Measurements from ENCODE around the gene LRP8.
A peak's percentile ranks its signal among the peaks of the same experiment; 100 is the strongest.

LRP8 gene

DNA sequence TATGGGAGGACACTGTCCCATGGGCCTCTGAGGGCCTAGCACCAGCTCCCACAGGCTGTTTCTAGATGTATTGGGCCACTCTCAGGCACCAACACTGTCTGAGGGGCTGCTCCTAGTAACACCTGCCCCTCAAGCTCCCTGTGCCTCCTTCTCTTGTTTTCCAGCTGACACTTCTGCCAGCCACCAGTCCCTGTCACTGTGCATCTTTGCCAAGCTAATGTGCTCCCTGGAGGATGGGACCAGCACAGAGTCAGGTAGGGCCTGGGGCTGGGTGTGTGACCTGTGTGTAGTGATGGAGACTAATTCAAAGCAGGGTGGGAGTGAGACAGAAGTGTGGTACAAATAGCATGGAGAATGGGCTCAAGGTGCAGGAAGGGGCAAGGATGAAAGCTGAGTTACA, 60.1 kb downstream of the LRP8 start:
- POLR2A ChIA-PET (ENCODE audit: low non-redundant PET) = no interaction called here
- CTCF ChIA-PET = interaction anchor here (2.4 kb wide), 1 partner anchor 126 kb away, joined by 25 read pairs; no protein-coding TSS in a partner anchor
- no peak overlapping the region for H3K27ac ChIP-seq
- TF ChIP-seq, protein P1, sequence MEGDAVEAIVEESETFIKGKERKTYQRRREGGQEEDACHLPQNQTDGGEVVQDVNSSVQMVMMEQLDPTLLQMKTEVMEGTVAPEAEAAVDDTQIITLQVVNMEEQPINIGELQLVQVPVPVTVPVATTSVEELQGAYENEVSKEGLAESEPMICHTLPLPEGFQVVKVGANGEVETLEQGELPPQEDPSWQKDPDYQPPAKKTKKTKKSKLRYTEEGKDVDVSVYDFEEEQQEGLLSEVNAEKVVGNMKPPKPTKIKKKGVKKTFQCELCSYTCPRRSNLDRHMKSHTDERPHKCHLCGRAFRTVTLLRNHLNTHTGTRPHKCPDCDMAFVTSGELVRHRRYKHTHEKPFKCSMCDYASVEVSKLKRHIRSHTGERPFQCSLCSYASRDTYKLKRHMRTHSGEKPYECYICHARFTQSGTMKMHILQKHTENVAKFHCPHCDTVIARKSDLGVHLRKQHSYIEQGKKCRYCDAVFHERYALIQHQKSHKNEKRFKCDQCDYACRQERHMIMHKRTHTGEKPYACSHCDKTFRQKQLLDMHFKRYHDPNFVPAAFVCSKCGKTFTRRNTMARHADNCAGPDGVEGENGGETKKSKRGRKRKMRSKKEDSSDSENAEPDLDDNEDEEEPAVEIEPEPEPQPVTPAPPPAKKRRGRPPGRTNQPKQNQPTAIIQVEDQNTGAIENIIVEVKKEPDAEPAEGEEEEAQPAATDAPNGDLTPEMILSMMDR (conservative IDR thresholded peaks at IDR 0.05; ENCODE audit: low read depth) = no peak
- no peak for DNase-seq (ENCODE audit: low spot score)

DNA sequence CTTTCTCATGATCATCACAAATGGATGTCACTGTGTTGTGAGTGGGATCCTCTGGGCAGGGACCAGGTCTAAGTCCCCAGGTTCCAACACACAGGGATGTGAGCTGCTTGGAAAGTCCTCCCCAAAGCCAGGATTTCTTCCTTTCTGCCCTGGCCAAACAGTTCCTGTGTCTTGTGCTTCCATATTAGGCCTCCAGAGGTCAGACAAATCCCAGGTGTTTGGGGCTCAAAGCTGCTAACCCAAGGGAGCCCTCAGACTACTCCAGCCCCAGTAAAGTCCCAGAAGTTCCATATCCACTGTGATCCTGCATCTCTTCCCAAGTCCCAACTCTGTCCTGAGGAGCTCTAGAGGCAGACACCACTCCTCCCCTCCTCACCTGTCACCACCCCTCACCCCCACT, 61.8 kb downstream of the LRP8 start:
- TF ChIP-seq, protein P1 (conservative IDR thresholded peaks at IDR 0.05; ENCODE audit: low read depth) = no peak
- ChIA-PET POLR2A (ENCODE audit: low non-redundant PET) (interaction anchor here (0.6 kb wide), 1 partner anchor 8 kb away, joined by 3 read pairs; no protein-coding TSS in a partner anchor), CTCF (interaction anchor here (0.8 to 2.4 kb wide), 4 partner anchors 13 to 181 kb away, joined by 3 to 25 read pairs (median 7); no protein-coding TSS in a partner anchor)
- peak; percentile 44 for DNase-seq (ENCODE audit: low spot score)
- no peak overlapping the region for H3K27ac ChIP-seq

DNA sequence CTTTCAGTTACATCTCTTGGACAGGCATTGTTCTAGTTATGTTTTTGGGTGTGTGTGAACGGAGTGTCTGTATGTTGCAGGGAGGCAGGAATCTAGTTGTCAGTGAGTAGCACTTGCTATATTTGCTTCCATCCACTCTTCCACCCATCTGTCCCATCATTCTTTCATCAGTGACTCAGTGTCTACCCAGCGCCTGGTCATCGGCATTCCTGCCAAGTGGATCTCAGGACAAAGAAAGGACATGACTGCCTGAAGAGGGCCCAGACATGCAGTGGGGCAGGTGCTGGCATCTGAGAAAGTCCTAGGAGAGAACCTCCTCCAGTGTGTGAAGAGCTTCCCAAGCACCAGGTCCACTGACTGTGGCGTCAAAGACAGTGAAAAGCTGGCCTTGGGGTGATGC, 62.3 kb downstream of the LRP8 start:
- no peak overlapping the region for H3K27ac ChIP-seq
- CTCF ChIA-PET = interaction anchor here (1.0 to 2.4 kb wide), 2 partner anchors 126 to 128 kb away, joined by 5 to 25 read pairs; no protein-coding TSS in a partner anchor
- no peak for DNase-seq (ENCODE audit: low spot score)
- TF ChIP-seq, protein P1 (conservative IDR thresholded peaks at IDR 0.05; ENCODE audit: low read depth) = no peak
- POLR2A ChIA-PET (ENCODE audit: low non-redundant PET) = no interaction called here

DNA sequence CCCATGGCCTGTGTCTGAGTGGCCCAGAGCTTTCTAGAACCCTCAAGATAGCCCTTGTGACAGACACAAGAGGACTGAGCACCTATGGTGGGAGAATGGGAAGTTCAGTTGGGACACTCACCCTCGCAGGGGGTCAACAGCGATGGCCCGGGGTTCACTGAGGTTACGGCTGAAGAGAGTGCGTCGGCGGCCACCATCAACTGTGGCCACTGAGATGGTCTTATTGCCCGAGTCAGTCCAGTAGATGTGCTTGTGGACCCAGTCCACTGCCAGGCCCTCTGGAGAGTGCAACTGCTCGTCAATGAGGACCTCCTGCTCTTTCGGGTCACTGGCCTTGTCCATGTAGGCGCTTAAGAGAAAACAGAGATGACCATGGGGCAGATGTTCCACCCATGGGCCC, 63.8 kb downstream of the LRP8 start:
- ChIA-PET POLR2A (ENCODE audit: low non-redundant PET) (no interaction called here), CTCF (interaction anchor here (1.2 kb wide), 1 partner anchor 129 kb away, joined by 3 read pairs; no protein-coding TSS in a partner anchor)
- no peak overlapping the region for H3K27ac ChIP-seq
- no peak for DNase-seq (ENCODE audit: low spot score)
- TF ChIP-seq, protein P1 (conservative IDR thresholded peaks at IDR 0.05; ENCODE audit: low read depth) = no peak

DNA sequence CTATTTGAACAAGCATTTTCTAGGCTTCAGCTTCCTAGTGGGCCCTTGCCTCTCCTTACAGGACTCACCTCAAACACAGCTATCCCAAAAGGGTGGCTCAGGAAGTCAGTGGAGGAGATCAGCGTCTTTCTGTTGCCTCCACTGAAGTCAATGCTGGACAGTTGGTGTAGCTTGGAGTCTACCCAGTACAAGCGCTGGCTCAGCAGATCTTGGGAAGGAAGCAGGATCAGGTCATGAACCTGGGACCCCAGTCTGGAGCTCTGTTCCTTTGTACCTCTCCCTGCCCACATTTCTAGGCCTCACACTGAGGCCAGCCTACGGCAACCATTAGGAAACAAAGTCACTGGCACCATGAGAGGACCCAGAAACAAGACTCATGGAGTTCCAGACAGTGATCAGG, 65.9 kb downstream of the LRP8 start:
- TF ChIP-seq, protein P1 (conservative IDR thresholded peaks at IDR 0.05; ENCODE audit: low read depth) = no peak
- ChIA-PET CTCF (interaction anchor here (0.9 kb wide), 1 partner anchor 131 kb away, joined by 4 read pairs; no protein-coding TSS in a partner anchor), POLR2A (ENCODE audit: low non-redundant PET) (no interaction called here)
- no peak for DNase-seq (ENCODE audit: low spot score)
- no peak overlapping the region for H3K27ac ChIP-seq

DNA sequence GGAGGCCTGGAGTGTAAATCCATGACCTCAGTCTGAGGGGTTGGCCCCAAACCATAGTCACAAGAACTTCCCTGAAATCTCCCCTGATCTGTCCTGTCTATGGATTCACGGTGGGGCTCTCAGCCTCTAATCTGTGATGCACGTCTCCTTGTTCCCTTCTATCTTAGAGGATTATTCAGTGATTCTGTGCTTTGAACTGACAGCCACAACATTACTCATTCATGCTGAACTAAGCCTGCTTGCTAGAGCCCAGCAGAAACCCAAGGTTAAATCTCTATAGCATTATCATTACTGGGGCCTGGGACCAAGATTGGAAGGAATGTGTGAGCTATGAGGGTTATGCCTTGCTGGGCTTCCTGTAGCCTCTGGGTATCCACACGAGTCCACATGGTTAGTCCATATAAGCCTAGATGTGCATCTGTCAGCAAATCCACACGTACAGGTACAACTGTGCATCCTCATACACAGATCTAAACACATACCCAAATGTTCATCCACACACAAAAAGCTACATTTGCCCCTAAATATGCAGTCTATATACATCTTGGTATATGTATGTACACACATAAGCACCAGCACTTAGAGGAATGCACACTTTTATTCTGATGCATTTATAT, 67.1 kb downstream of the LRP8 start:
- DNase-seq (ENCODE audit: low spot score) = no peak
- TF ChIP-seq, protein P1 (conservative IDR thresholded peaks at IDR 0.05; ENCODE audit: low read depth) = no peak
- no peak overlapping the region for H3K27ac ChIP-seq
- POLR2A ChIA-PET (ENCODE audit: low non-redundant PET) = no interaction called here
- CTCF ChIA-PET = interaction anchor here (0.7 kb wide), 1 partner anchor 394 kb away, joined by 3 read pairs; no protein-coding TSS in a partner anchor

All from RWPE1 (cell line).